GM19397 (cell line): ENCODE data around the gene DDX23.
"Not testable (repeated sequence)": the region's sequence is repeated elsewhere in the genome, so short reads cannot be mapped to it uniquely, and the experiment has no call there.

Source experiments
- ATAC-seq: cut with Tn5 transposase; IDR thresholded peaks from one replicate; pipeline ENCODE4 v1.9.1; 2021; ENCODE audit warnings: mild to moderate bottlenecking, moderate library complexity; ENCODE audit not compliant: unreplicated experiment

DDX23 gene

GRCh38 chr12:48851883-48852733 is at the start of gene DDX23:
DDX23 (minus strand) TSS chr12:48852163; CDS start chr12:48845782, 6,381 bp downstream.
- ATAC-seq = peak; percentile 91

GRCh38 chr12:48901278-48901677 is 49.3 kb upstream of the DDX23 start:
- ATAC-seq = no peak

GRCh38 chr12:48899651-48900050 is 47.7 kb upstream of the DDX23 start:
- no peak for ATAC-seq

- no peak for ATAC-seq
These were observed 42.3 kb upstream of the DDX23 start for GRCh38 chr12:48894271-48894670.

- peak; percentile 63 for ATAC-seq
These were observed 38.9 kb upstream of the DDX23 start for GRCh38 chr12:48890657-48891418.

GRCh38 chr12:48889679-48890078 is 37.7 kb upstream of the DDX23 start:
- no peak for ATAC-seq

GRCh38 chr12:48883305-48884161 is 31.6 kb upstream of the DDX23 start:
- no peak for ATAC-seq

GRCh38 chr12:48882972-48883304 is 31.0 kb upstream of the DDX23 start:
- ATAC-seq = no peak

GRCh38 chr12:48882315-48882687 is 30.3 kb upstream of the DDX23 start:
- no peak for ATAC-seq

- ATAC-seq = no peak
These were observed 29.8 kb upstream of the DDX23 start for GRCh38 chr12:48881686-48882314.

GRCh38 chr12:48880647-48881046 is 28.7 kb upstream of the DDX23 start:
- no peak for ATAC-seq

GRCh38 chr12:48878548-48878947 is 26.6 kb upstream of the DDX23 start:
- ATAC-seq = no peak

GRCh38 chr12:48875944-48876515 is 24.1 kb upstream of the DDX23 start:
- no peak for ATAC-seq

GRCh38 chr12:48873534-48873933 is 21.6 kb upstream of the DDX23 start:
- ATAC-seq = not testable (repeated sequence)

GRCh38 chr12:48873096-48873495 is 21.1 kb upstream of the DDX23 start:
- ATAC-seq = no peak

GRCh38 chr12:48869191-48869590 is 17.2 kb upstream of the DDX23 start:
- no peak for ATAC-seq

GRCh38 chr12:48868451-48868850 is 16.5 kb upstream of the DDX23 start:
- ATAC-seq = no peak

- ATAC-seq = no peak
These were observed 14.2 kb upstream of the DDX23 start for GRCh38 chr12:48866052-48866711.

GRCh38 chr12:48865281-48866051 is 13.5 kb upstream of the DDX23 start, which contains the start of gene RND1:
RND1 (minus strand) TSS chr12:48865870; CDS start chr12:48865767, 103 bp downstream.
- peak; percentile 86 for ATAC-seq
